NCI-H146 (cell line): ENCODE results near the gene TAS2R31.
"Not testable (repeated sequence)": the region's sequence is repeated elsewhere in the genome, so short reads cannot be mapped to it uniquely, and the experiment has no call there.

Experiments used
- DNase-seq: peaks from one replicate; lab custom pipeline; 2025; lab: John Stamatoyannopoulos, UW

Gene TAS2R31, protein sequence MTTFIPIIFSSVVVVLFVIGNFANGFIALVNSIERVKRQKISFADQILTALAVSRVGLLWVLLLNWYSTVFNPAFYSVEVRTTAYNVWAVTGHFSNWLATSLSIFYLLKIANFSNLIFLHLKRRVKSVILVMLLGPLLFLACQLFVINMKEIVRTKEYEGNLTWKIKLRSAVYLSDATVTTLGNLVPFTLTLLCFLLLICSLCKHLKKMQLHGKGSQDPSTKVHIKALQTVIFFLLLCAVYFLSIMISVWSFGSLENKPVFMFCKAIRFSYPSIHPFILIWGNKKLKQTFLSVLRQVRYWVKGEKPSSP

DNA sequence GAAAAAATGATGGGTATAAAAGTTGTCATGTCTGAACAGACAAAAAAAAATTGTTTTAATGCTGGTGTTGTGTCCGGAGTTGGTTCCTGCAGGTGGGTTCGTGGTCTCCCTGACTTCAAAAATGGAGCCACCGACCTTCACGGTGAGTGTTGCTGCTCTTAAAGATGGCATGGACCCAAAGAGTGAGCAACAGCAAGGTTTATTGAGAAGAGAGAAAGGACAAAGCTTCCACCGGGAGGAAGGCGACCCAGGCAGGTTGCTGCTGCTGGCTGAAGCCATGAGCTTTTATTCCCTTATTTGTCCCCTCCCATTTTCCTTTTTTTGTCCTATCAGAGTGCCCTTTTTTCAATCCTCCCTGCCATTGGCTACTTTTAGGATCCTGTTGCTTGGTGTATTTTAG lies at the start of gene TAS2R31:
Gene TAS2R31 (minus strand): TSS at position 101 of the 400 bp plus-strand sequence. CDS start 72 bp downstream, at position 29.
- no peak for DNase-seq

DNA sequence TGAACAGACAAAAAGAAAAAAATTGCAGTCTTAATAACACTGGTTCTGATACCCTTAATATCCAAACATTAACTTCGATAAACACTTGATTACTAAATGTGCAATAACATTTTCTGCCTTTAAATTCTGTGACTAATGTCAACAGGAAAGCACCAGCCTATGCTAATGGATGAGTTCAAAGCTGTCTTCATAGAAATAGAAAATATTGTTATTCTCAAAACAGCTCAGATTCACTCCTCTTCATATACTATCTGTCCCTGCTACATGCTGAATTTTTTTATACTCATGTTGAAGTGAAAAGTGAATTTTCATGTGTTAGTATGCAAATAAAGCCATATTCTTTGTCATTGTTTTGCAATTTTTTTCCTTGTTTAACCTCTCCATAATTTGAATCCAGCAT lies 47.0 kb upstream of the TAS2R31 start:
- DNase-seq: no peak

DNA sequence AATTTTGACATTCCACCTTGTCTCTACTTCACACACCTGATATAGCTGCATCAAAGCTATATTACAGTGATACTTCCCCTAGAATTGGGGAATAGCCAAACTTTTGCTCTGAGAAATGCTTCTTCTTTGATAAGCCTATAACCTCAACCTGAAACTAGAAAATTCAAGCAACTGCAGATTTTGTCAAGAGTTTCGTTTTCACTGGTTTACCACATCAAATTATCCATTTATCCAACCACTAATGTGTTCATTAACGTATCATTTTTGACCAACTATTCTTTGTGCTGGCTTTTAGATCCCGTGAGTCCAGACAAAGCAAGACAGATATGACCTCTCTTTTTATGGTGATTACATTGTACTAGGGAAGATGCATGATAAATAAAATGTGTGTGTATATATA lies 44.4 kb upstream of the TAS2R31 start:
- no peak for DNase-seq

DNA sequence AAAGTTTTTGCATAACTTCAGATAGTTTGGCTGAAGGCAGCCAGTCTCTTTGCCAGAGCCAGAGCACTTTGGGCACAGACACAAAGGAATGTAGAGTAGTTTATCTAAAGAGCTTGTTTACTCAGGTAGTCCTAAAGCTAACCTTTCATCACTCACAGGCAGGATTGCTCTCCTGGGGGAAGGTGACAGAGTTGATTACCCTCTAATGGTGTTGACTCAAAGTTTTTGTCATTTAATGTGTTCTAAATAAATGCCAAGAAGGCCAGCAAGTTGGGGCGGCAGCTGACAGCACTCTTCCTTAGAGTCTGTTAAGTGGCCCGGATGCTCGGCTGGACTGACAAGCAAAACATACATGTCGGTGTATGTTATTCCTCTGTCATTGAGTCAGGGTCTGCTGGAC lies 40.2 kb upstream of the TAS2R31 start:
- DNase-seq: no peak

DNA sequence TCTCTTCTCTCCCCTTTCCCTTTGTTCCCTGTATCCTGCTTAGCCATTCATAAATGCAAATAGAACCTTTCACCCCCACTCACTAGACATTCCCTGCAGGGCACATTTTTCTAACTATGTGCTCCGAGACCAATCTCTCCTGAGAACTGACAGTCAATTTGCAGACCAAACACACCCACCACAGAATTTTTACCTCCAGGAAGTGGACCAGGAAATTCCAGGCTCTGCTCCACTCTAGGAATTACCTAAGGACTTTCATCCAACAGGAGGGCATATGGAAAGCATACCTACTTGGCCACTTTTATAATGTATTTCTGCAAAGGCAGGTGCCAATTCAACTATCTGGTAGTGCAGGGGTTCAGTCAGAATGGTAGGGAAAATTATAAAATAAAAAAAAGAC lies 39.8 kb upstream of the TAS2R31 start:
- no peak for DNase-seq

DNA sequence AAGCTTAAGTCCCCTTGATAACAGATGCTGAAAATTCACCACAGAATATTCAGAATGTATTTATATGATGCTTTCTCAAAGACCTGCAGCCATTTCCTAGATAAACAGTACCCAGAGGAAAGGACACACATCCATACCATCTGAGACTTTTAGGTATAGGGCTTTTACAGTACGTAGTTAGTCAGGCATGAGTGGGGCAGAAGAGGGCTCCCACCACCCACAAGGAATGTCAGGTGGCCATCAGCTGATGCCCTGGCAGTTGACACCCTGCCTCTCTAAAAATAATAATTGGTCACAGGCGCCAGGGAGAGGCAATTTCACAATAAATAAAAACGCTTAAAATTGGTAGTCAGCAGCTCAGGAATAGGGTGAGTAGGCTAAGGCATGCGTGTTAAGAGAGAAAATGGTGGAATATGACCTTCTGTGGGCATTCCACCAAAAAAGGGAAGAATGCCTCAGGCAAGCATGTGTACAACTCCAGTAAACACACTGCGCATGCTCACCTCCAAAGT lies 38.7 kb upstream of the TAS2R31 start:
- no peak for DNase-seq

DNA sequence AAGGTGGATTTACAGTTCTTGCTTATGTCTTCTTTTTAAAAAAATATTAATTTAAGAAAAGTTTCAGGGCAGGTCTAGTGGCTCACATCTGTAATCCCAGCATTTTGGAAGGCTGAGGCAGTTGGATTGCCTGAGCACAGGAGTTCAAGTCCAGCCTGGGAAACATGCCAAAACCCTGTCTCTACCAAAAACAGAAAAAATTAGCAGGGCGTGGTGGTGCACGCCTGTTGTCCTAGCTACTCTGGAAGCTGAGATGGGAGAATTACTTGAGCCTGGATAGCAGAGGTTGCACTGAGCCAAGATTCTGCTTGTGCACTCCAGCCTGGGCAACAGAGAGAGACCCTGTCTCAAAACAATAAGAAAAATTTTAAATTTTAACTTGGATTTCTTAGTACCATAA lies 36.3 kb upstream of the TAS2R31 start:
- DNase-seq: no peak

DNA sequence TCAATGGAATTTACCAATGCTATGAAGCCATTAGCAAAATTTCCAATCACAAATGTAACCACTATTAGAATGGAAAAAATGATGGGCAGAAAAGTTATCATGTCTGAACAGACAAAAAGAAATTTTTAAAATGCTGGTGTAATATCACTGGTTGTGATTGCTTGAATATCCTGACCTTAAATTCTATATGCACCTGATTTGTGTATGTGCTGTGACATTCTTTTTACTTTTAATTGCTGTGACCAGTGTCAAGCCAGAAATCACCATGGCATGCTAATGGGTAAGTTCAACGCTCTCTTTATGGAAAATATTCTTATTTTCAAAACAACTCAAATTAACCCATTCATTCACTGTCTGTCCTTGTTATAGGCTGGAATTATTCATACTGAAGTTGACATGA lies 31.0 kb upstream of the TAS2R31 start, which contains the start of gene TAS2R46:
Gene TAS2R46 (minus strand): TSS at position 101 of the 400 bp plus-strand sequence. CDS start 0 bp downstream, at position 101.
- not testable (repeated sequence) for DNase-seq

DNA sequence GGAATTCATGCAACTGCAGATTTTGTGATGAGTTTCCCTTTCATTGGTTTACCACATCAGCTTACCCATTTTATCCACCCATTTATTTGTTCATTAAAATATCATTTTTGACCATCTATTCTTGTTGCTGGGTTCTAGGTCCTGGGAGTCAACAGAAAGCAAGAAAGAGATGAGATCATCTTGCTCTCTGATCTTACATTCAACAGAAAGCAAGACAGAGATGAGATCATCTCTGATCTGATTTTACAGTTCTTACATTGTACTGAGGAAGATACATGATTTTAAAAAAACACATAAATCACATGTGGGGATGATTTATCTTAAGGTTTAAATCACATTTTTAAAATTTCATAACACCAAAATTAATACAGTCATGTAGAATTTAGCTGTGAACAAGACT lies 28.6 kb upstream of the TAS2R31 start:
- DNase-seq: no peak

DNA sequence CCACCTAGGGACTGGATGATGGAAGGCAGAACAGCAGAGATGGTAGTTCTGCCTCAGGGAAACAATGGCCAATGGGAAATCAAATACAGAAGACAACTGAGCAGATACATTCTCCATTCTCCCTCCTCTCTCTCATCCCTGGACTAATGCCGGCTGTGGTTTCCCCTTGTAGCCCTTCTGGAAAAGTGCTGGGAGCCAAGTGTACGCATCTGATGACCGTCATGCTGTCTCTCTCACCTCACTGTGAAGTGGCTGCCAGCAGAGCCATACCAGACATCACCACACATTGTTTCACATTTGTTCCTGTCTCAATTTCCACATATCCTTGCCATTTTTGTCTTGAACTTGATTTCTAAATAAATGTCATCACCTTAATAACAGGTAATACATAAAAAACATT lies 27.8 kb upstream of the TAS2R31 start:
- DNase-seq: no peak

DNA sequence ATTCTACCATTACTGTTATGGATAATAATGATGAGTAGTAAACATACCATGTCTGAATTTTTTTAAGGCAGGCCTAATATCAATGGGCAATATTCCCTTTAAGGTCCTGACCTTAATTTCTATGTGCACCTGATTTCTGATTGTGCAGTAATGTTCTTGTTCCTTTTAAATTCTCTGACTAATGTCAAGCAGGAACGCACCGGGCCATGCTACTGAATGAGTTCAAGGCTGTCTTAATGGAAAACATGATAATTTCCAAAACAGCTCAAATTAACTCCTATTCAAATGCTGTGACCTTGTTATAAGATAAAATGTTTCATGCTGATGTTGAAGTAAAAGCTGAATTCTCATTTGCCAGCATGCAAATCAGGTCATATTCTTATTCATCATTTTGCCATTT lies 24.1 kb upstream of the TAS2R31 start:
- no peak for DNase-seq

DNA sequence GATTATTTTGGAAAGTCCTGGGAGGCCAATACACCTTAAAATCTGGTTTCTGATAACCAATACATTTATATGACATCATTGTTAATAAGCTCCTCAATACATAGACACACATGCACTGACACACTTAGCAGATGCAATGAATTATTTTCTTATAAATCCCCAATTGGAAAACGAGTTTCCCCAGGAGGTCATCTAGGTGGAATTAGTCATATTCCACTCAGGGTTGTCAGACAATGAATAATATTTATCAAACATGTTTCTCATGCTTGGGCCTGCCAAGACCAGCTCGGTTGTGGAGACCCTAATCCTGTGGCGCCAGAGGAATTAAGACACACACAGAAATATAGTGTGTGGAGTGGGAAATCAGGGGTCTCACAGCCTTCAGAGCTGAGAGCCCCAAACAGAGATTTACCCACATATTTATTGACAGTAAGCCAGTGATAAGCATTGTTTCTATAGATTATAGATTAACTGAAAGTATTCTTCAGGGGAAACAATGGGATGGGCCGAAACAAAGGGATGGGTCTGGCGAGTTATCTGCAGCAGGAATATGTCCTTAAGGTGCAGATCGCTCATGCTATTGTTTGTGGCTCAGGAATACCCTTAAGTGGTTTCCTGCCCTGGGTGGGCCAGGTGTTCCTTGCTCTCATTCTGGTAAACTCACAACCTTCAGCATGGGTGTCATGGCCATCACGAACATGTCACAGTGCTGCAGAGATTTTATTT lies 18.8 kb upstream of the TAS2R31 start:
- not testable (repeated sequence) for DNase-seq

DNA sequence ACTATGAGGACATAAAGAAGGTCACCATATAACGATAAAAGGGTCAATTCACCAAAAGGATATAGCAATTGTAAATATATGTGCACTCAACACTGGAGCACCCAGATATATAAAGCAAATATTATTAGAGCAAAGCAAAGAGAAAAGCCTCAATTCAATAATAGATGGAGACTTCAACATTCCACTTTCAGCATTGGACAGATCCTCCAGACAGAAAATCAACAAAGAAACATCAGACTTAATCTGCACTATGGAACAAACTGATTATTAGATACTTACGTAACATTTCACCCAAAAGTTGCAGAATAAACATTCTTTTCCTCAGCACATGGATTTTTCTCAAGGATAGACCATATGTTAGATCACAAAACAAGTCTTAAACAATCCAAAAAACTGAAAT lies 10.2 kb upstream of the TAS2R31 start:
- not testable (repeated sequence) for DNase-seq

DNA sequence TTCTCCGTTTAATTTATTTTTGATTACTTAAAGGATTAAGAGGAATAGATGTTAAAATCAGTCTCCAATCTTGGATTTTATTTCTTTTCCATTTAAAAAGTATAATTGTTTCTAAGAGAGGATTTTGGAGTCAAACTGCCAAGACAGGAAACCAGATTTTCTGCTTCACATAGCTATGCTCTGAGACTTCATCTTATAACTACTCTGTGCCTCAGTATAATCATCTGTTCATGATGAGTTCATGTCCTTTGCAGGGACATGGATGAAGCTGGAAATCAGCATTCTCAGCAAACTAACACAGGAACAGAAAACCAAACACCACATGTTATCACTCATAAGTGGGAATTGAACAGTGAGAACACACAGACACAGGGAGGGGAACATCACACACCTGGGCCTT lies 9.0 kb upstream of the TAS2R31 start:
- DNase-seq: no peak

DNA sequence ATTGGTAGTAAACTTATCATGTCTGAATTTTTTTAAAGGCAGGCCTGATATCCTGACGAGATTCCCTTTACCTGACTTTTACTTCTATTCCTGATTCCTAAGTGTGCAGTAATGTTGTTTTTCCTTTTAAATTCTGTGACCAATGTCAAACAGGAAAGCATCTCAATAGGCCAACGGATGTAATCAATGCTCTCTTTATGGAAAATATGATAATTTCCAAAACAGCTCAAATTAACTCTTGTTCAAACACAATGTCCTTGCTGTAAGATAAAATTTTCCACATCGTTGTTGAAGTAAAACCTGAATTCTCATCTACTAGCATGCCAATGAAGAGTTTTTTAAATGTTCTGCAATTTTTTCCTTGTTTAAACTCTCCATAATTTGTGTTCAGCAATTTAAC lies 8.0 kb upstream of the TAS2R31 start:
- no peak for DNase-seq

DNA sequence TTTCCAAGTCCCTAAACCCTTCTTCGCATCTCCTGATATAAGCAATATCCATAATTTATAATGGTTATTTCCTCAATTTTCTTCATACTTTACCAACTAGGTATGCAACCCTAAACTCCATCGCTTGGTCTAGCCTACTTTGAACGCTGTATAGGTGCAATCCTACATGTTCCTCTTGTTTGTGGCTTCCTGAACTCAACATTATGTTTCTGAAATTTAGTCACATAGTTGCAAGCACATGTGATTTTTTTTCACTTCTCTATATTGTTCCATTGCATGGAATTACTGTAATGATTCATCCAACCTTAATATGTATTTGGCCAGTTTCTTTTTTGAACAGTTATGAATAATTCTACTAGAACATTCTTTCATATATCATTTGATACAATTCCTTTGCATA lies 2.8 kb upstream of the TAS2R31 start:
- not testable (repeated sequence) for DNase-seq

DNA sequence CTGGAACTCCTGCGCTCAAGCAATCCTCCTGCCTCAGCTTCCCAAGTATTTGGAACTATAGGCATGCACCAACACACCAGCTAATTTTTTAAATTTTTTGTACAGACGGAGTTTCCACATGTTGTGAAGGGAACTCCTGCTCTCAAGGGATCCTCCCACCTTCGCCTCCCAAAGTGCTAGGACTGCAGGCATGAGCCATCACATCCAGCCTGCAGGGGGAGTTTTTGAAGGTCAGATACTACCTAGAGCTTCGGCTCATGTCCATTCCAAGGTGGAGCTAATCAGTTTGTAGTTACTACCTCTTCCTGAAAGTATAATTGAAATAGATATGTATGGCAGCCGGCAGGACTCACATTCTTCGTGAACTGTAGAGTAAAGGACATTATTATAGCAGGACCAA lies 5.1 kb downstream of the TAS2R31 start:
- no peak for DNase-seq

DNA sequence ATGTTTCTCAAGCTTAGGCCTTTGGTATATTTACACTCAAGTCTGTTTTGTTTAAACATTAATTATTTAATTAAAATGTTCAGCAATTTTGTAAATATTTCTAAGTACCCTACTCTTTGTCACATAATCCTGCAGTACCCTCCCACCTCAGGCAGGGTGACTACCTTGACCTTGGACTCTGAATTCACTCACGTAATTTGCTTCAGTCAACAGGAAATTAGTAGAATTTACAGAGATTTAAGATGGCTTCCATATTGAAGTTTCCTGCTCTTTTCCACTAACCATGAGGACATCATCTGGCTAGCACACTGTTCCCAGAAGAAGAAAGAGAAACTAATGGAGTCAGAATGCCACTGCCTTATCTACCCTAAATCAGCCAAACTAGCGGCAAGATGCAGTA lies 7.8 kb downstream of the TAS2R31 start:
- no peak for DNase-seq

DNA sequence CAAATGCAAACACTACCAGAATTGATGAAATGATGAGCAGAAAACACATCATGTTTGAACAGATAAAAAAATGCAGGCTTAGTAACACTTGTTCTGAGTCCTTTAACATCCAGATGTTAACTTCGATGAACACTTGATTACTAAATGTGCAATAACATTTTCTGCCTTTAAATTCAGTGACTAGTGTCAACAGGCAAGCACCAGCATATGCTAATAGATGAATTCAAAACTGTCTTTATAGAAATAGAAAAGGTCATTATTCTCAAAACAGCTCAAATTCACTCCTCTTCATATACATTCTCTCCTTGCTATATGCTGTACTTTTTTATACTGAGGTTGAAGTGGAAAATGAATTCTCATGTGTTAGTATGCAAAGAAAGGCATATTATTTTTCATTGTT lies 8.7 kb downstream of the TAS2R31 start, which contains the start of gene TAS2R19:
Gene TAS2R19 (minus strand): TSS at position 101 of the 400 bp plus-strand sequence. CDS start 49 bp downstream, at position 52.
- no peak for DNase-seq

DNA sequence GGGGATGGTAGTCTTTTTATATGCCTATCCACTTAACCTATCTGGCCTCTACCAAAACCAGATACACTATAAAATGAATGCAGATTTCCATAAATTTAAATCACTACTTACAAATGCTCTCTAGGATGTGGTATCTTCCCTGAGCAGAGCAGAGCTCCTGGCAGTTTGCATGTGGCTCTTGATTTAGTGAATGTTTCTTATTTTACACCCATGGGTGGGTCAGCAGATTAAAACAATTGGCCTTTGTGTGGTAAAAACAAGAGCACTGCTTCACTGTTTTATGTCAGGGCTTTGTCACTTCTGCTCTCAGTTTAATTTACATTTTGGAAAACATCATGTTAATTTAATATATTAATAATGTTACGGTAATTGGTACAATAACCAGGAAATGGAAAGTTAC lies 14.3 kb downstream of the TAS2R31 start:
- DNase-seq: no peak

DNA sequence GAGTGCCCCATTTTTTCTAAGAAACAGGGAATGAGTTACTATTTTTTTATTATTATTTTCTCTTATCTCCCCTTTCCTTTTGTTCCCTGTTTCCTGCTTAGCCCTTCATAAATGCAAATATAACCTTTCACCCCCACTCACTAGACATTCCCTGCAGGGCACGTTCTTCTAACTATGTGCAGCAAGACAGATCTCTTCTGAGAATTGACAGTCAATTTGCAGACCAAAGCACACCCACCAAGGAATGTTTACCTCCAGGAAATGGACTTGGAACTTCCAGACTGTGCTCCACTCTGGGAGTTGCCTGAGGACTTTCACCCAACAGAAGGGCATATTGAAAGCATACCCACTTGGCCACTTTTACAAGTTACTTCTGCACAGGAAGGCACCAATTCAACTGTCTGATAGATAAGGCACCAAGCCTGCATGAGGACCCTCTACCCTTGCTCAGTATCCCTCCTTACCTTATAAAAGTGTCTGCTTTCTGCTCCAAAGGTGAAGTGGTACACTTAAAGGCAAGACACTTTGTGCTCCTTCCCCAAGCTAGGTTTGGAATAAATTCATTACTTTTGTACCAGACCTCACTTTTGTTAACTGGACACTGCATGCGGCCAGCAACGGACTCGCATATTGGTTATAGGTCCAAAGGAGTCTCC lies 15.3 kb downstream of the TAS2R31 start:
- no peak for DNase-seq

DNA sequence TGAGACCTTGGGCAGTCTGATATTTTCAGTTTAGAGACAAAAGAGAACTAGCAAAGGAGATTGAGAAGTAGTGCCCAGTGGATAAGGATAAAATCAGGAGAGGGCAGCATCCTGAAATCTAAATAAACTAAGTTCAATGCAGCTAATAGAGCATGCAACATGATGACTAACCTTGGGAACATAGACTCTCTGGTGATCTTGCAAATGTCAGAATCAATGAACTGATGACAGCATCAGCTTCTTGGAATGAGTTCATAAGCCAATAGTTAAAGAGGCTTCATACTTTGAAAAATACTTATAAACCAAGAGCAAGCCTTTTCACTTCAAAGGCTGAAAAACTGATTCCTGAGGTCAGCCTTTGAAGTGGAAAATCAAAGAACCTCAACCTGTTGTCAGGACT lies 17.0 kb downstream of the TAS2R31 start:
- DNase-seq: no peak

DNA sequence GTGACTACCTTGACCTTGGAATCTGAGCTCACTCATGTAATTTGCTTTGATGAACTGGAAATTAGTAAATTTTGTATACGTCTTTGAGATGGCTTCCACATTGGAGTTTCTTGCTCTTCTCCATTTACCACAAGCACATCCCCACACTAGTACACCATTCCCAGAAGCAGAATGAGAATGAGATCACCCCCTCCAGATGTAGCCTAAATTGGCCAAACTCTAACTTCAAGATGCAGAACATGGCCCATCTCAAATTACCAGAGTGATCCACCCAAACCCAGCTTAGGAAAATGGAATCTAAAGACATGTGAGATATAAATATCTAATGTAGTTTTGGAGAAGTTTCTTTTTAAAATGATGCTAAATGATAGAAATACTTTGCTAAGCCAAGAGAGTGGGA lies 23.6 kb downstream of the TAS2R31 start:
- DNase-seq: no peak
